Smooth muscle cell (in vitro differentiated cells): ENCODE results near the gene ADRM1. TPM values are rescaled to one million over a fixed set of nuclear protein-coding genes. Genes with fewer than 3 reads are reported as not detected.

Experiments
- DNase-seq: peaks from one replicate; lab custom pipeline; 2025; ENCODE audit not compliant: unreplicated experiment; lab: John Stamatoyannopoulos, UW
- H2AFZ ChIP-seq: fragments of 200-600 bp; sonication (generic); 2 replicates; pipeline ENCODE4 v1.6.0; 2016; ENCODE audit warnings: antibody characterized with exemption, low read depth, mild to moderate bottlenecking
- H3F3A ChIP-seq: fragments of 200-600 bp; sonication (generic); 2 replicates; pipeline ENCODE4 v1.6.0; 2017; ENCODE audit warnings: antibody characterized with exemption, low read depth
- H3K27ac ChIP-seq: fragments of 200-600 bp; sonication (generic); 2 replicates; pipeline ENCODE4 v1.5.1; 2016; ENCODE audit warnings: low read depth, mild to moderate bottlenecking
- H3K27me3 ChIP-seq: fragments of 200-600 bp; sonication (generic); 2 replicates; pipeline ENCODE4 v1.6.1; 2016; ENCODE audit warnings: low read depth, mild to moderate bottlenecking
- H3K36me3 ChIP-seq: fragments of 200-600 bp; sonication (generic); 2 replicates; pipeline ENCODE4 v1.5.1; 2016; ENCODE audit warnings: low read depth
- H3K4me1 ChIP-seq: fragments of 200-600 bp; sonication (generic); 2 replicates; pipeline ENCODE4 v1.5.1; 2016; ENCODE audit warnings: low read depth
- H3K4me2 ChIP-seq: fragments of 200-600 bp; sonication (generic); 2 replicates; pipeline ENCODE4 v1.6.0; 2016; ENCODE audit warnings: mild to moderate bottlenecking
- H3K4me3 ChIP-seq: fragments of 200-600 bp; sonication (generic); 2 replicates; pipeline ENCODE4 v1.5.1; 2016; ENCODE audit warnings: mild to moderate bottlenecking
- H3K79me2 ChIP-seq: fragments of 200-600 bp; sonication (generic); 2 replicates; pipeline ENCODE4 v1.6.0; 2016; ENCODE audit warnings: low read depth, mild to moderate bottlenecking
- H3K9ac ChIP-seq: fragments of 200-600 bp; sonication (generic); 2 replicates; pipeline ENCODE4 v1.6.0; 2016; ENCODE audit warnings: low read depth
- H3K9me3 ChIP-seq: fragments of 200-600 bp; sonication (generic); replicated peaks from 2 replicates; pipeline ENCODE4 v1.5.1; 2016; ENCODE audit warnings: low read depth
- H4K20me1 ChIP-seq: fragments of 200-600 bp; sonication (generic); 2 replicates; pipeline ENCODE4 v1.6.0; 2016; ENCODE audit warnings: low read depth
- WGBS: methylation state at CpG from one replicate; pipeline ENCODE4 v1.1.7; 2016; ENCODE audit warnings: low lambda C conversion rate; 5-methylcytosine and 5-hydroxymethylcytosine counted together
- polyA plus RNA-seq: library from polyadenylated mRNA; unstranded; fragments of >200 nt; fragmentation: Nextera tagmentation; extraction: Ambion mirVana; gene quantifications from 2 replicates; pipeline ENCODE4 v1.2.1, GENCODE V29; 2016
- total RNA-seq: library from RNA; depleted of rRNA; stranded (reverse); fragments of >200 nt; gene quantifications from 2 replicates; pipeline ENCODE4 v1.2.3, GENCODE V29; 2014
- TF ChIP-seq, protein P1 (sequence below): fragments of 200-600 bp; sonication (generic); IDR thresholded peaks from 2 replicates; pipeline ENCODE4 v1.5.1; 2017; ENCODE audit warnings: borderline replicate concordance, mild to moderate bottlenecking, antibody characterized with exemption; ENCODE audit not compliant: insufficient read depth, poor library complexity, severe bottlenecking

Gene ADRM1
- total and polyA plus RNA-seq, 2 experiments from 2014 or later = 101 to 121 TPM

DNA sequence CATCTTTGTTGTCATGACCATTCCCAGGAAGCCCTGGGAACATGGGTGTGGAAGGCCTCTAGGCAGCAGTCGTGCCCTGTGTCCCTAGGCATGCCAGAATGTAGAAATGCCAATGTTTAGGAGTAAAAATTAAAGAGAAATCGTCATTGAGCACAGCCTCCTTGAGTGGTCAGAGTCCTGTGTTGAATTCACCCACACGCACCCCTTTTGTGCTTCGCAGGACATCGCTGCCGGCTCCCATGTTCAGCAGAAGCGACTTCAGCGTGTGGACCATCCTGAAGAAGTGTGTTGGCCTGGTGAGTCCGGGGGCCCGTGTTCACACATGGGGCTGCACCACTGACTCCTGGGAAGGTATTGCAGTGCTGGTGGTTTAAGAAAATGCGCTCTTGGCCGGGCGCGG is 39.4 kb upstream of the ADRM1 start:
- Histone ChIP-seq H2AFZ (no peak overlapping the region), H3F3A (no peaks in the 10 kb centered on the region), H3K27me3 (no peaks in the 10 kb centered on the region), H3K9ac (no peak overlapping the region), H3K4me1 (no peaks in the 10 kb centered on the region), H3K36me3 (peaks cover 14% of the 10 kb centered on the region), H4K20me1 (peaks cover 65% of the 10 kb centered on the region), H3K4me2 (no peak overlapping the region), H3K9me3 (peaks cover 3% of the 10 kb centered on the region), H3K79me2 (peaks cover 36% of the 10 kb centered on the region), H3K27ac (no peak overlapping the region), H3K4me3 (no peak overlapping the region)
- DNase-seq = no peak
- TF ChIP-seq, protein P1, sequence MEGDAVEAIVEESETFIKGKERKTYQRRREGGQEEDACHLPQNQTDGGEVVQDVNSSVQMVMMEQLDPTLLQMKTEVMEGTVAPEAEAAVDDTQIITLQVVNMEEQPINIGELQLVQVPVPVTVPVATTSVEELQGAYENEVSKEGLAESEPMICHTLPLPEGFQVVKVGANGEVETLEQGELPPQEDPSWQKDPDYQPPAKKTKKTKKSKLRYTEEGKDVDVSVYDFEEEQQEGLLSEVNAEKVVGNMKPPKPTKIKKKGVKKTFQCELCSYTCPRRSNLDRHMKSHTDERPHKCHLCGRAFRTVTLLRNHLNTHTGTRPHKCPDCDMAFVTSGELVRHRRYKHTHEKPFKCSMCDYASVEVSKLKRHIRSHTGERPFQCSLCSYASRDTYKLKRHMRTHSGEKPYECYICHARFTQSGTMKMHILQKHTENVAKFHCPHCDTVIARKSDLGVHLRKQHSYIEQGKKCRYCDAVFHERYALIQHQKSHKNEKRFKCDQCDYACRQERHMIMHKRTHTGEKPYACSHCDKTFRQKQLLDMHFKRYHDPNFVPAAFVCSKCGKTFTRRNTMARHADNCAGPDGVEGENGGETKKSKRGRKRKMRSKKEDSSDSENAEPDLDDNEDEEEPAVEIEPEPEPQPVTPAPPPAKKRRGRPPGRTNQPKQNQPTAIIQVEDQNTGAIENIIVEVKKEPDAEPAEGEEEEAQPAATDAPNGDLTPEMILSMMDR = no peak
- WGBS = 96% methylated on average over 14 of the region's 14 CpGs

DNA sequence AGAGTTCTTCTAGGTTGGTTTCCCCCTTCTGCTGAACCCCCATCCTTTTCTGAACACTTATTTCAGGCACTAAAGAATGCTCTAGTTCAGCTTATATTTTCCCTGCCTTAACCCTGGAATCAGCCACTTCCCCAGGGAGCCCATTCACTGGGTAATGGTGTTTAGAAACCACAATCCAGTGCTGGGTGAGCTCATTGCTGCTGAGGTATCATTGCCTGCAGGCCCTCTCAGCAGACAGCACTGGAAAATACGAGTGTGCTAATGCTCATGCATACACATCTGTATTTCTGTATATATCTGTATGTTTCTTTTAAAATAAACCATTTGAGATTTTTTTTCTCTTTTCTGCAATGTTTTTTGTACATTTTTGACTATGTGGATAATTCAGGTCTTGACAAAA is 37.4 kb upstream of the ADRM1 start:
- Histone ChIP-seq H3K36me3 (peaks cover 14% of the 10 kb centered on the region), H3K4me3 (no peak overlapping the region), H3K9me3 (peaks cover 3% of the 10 kb centered on the region), H3K9ac (no peak overlapping the region), H3K4me1 (no peaks in the 10 kb centered on the region), H3K79me2 (peaks cover 26% of the 10 kb centered on the region), H3K27ac (no peak overlapping the region), H3K27me3 (no peaks in the 10 kb centered on the region), H3K4me2 (no peak overlapping the region), H2AFZ (no peak overlapping the region), H3F3A (no peaks in the 10 kb centered on the region), H4K20me1 (peaks cover 65% of the 10 kb centered on the region)
- 96% methylated on average over 1 of the region's 1 CpG for WGBS
- DNase-seq = no peak
- TF ChIP-seq, protein P1 = no peak

DNA sequence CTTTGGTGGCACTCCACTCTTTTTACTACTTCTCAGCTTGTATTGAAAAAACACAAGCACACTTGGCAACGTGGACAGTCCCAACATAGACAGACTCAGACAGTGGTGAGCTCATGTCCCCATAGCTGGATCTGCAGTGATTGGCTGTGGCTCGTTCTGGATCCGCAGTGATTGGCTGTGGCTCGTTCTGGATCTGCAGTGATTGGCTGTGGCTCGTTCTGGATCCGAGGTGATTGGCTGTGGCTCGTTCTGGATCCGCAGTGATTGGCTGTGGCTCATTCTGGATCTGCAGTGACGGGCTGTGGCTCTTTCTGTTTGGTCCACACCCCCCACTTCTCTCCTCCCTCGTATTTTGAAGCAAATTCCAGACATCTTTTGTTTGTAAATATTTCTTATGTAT is 36.5 kb upstream of the ADRM1 start:
- no peak overlapping the region for H3K4me2 ChIP-seq
- H3K79me2 ChIP-seq = peaks cover 23% of the 10 kb centered on the region
- H3K9me3 ChIP-seq = peaks cover 3% of the 10 kb centered on the region
- H3K27ac ChIP-seq = peak overlapping the region; percentile 65
- peaks cover 62% of the 10 kb centered on the region for H4K20me1 ChIP-seq
- no peaks in the 10 kb centered on the region for H3F3A ChIP-seq
- H3K4me3 ChIP-seq = no peak overlapping the region
- 95% methylated on average over 10 of the region's 10 CpGs for WGBS
- no peak overlapping the region for H3K9ac ChIP-seq
- TF ChIP-seq, protein P1 = no peak
- no peak for DNase-seq
- no peaks in the 10 kb centered on the region for H3K27me3 ChIP-seq
- peaks cover 14% of the 10 kb centered on the region for H3K36me3 ChIP-seq
- no peak overlapping the region for H2AFZ ChIP-seq
- no peaks in the 10 kb centered on the region for H3K4me1 ChIP-seq

DNA sequence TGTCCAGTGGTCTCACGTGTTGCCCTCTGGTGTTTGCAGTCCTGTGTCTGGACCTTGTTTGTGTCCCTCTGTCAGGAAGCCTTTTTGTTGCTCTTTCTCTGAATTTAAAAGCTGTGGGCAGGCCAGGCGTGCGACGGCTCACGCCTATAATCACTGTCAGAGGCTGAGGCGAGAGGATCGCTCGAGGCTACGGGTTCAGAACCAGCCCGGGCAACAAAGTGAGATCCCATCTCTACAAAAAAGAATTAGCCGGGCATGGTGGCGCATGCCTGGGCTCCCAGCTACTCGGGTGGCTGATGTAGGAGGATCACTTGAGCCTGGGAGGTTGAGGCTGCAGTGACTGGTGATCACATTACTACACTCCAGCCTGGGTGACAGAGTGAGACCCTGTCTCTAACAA is 35.9 kb upstream of the ADRM1 start:
- TF ChIP-seq, protein P1 = no peak
- Histone ChIP-seq H3K4me2 (no peak overlapping the region), H3K9me3 (peaks cover 3% of the 10 kb centered on the region), H4K20me1 (peaks cover 62% of the 10 kb centered on the region), H3K27ac (peak overlapping the region; percentile 65), H3K4me3 (no peak overlapping the region), H2AFZ (no peak overlapping the region), H3K9ac (no peak overlapping the region), H3K36me3 (peaks cover 14% of the 10 kb centered on the region), H3K27me3 (no peaks in the 10 kb centered on the region), H3F3A (no peaks in the 10 kb centered on the region), H3K4me1 (no peaks in the 10 kb centered on the region), H3K79me2 (peaks cover 19% of the 10 kb centered on the region)
- DNase-seq = no peak
- 95% methylated on average over 13 of the region's 13 CpGs for WGBS
